ENCODE results near the gene ZNF432. TPM values are rescaled to one million over a fixed set of nuclear protein-coding genes. Genes with fewer than 3 reads are reported as not detected.

ZNF432 gene
- total and polyA plus RNA-seq, 2 of the 13 experiments (the other 11 are each of a cell fraction or from before 2014, with no cell fraction given) = 4.1 to 8.7 TPM

GRCh38 chr19:52028027-52028779, 20.4 kb downstream of the ZNF432 start, which contains the start of gene ZNF614 (continued):
- TF ChIP-seq SNAPC4 (CRISPR knock-in tag; IDR thresholded peaks at IDR 0.05) (peak; percentile 87), STAT5B (CRISPR knock-in tag; IDR thresholded peaks at IDR 0.05) (no peak), JUND (CRISPR knock-in tag; IDR thresholded peaks at IDR 0.05) (peak; percentile 23; the same call in 1 of the 2 replicates), PRDM4 (CRISPR knock-in tag; IDR thresholded peaks at IDR 0.05; ENCODE audit: borderline replicate concordance) (no peak), GATAD2A (CRISPR knock-in tag; IDR thresholded peaks at IDR 0.05) (peak; percentile 38), ARNTL (CRISPR knock-in tag; IDR thresholded peaks at IDR 0.05) (peak; percentile 63; the same call in 1 of the 2 replicates), ZNF547 (CRISPR knock-in tag; IDR thresholded peaks at IDR 0.05) (peak; percentile 49; the same call in 1 of the 2 replicates), SALL1 (CRISPR knock-in tag; IDR thresholded peaks at IDR 0.05) (peak; percentile 72), SOX6 (IDR thresholded peaks at IDR 0.05) (no peak), SOX6 (CRISPR knock-in tag; IDR thresholded peaks at IDR 0.05) (peak; percentile 68), ZFP62 (CRISPR knock-in tag; IDR thresholded peaks at IDR 0.05) (no peak), ZNF772 (CRISPR knock-in tag; IDR thresholded peaks at IDR 0.05) (peak; percentile 83), ZNF782 (CRISPR knock-in tag; IDR thresholded peaks at IDR 0.05; ENCODE audit: borderline replicate concordance) (peak; percentile 76; the same call in 1 of the 2 replicates), ATF1 (CRISPR knock-in tag; IDR thresholded peaks at IDR 0.05) (peak; percentile 99), MED1 (CRISPR knock-in tag; IDR thresholded peaks at IDR 0.05) (peak; percentile 60; the same call in 1 of the 2 replicates), ASH2L (IDR thresholded peaks at IDR 0.05; ENCODE audit: insufficient read length, low read depth, low read length) (peak; percentile 87), ZNF17 (CRISPR knock-in tag; IDR thresholded peaks at IDR 0.05) (no peak)
- TF ChIP-seq, protein P1, sequence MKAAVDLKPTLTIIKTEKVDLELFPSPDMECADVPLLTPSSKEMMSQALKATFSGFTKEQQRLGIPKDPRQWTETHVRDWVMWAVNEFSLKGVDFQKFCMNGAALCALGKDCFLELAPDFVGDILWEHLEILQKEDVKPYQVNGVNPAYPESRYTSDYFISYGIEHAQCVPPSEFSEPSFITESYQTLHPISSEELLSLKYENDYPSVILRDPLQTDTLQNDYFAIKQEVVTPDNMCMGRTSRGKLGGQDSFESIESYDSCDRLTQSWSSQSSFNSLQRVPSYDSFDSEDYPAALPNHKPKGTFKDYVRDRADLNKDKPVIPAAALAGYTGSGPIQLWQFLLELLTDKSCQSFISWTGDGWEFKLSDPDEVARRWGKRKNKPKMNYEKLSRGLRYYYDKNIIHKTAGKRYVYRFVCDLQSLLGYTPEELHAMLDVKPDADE (CRISPR knock-in tag; IDR thresholded peaks at IDR 0.05) = no peak
- TF ChIP-seq, protein P2, sequence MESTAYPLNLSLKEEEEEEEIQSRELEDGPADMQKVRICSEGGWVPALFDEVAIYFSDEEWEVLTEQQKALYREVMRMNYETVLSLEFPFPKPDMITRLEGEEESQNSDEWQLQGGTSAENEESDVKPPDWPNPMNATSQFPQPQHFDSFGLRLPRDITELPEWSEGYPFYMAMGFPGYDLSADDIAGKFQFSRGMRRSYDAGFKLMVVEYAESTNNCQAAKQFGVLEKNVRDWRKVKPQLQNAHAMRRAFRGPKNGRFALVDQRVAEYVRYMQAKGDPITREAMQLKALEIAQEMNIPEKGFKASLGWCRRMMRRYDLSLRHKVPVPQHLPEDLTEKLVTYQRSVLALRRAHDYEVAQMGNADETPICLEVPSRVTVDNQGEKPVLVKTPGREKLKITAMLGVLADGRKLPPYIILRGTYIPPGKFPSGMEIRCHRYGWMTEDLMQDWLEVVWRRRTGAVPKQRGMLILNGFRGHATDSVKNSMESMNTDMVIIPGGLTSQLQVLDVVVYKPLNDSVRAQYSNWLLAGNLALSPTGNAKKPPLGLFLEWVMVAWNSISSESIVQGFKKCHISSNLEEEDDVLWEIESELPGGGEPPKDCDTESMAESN (CRISPR knock-in tag; conservative IDR thresholded peaks at IDR 0.05) = peak; percentile 21; the same call in 1 of the 2 replicates
